ENCODE measurements around the gene SLC25A29.
"Not testable (repeated sequence)": the region's sequence is repeated elsewhere in the genome, so short reads cannot be mapped to it uniquely, and the experiment has no call there.

The SLC25A29 gene

GRCh38 chr14:100306101-100306997, at the start of gene SLC25A29:
SLC25A29 (minus strand) TSS chr14:100306444; CDS start chr14:100306232, 212 bp downstream.
- DNase-seq (ENCODE audit: low spot score), result peak; percentile 90

- DNase-seq (ENCODE audit: low spot score), result no peak
These were observed 44.7 kb upstream of the SLC25A29 start for GRCh38 chr14:100350986-100351385.

GRCh38 chr14:100350276-100350926, 44.2 kb upstream of the SLC25A29 start:
- DNase-seq (ENCODE audit: low spot score), result peak; percentile 28

- DNase-seq (ENCODE audit: low spot score), result no peak
These were observed 42.8 kb upstream of the SLC25A29 start for GRCh38 chr14:100348784-100349685.

- DNase-seq (ENCODE audit: low spot score), result no peak
These were observed 42.0 kb upstream of the SLC25A29 start for GRCh38 chr14:100348253-100348729.

GRCh38 chr14:100346306-100347091, 40.3 kb upstream of the SLC25A29 start:
- DNase-seq (ENCODE audit: low spot score), result no peak

- no peak for DNase-seq (ENCODE audit: low spot score)
These were observed 39.5 kb upstream of the SLC25A29 start for GRCh38 chr14:100345711-100346110.

- DNase-seq (ENCODE audit: low spot score), result not testable (repeated sequence)
These were observed 38.4 kb upstream of the SLC25A29 start for GRCh38 chr14:100344657-100345056.

GRCh38 chr14:100342826-100343225, 36.6 kb upstream of the SLC25A29 start:
- DNase-seq (ENCODE audit: low spot score), result not testable (repeated sequence)

- no peak for DNase-seq (ENCODE audit: low spot score)
These were observed 36.0 kb upstream of the SLC25A29 start for GRCh38 chr14:100342195-100342594.

GRCh38 chr14:100341301-100342031, 35.2 kb upstream of the SLC25A29 start:
- DNase-seq (ENCODE audit: low spot score), result peak; percentile 83

GRCh38 chr14:100340423-100340813, 34.2 kb upstream of the SLC25A29 start:
- DNase-seq (ENCODE audit: low spot score), result no peak

GRCh38 chr14:100339766-100340422, 33.6 kb upstream of the SLC25A29 start:
- DNase-seq (ENCODE audit: low spot score), result no peak

GRCh38 chr14:100336618-100337530, 30.6 kb upstream of the SLC25A29 start:
- DNase-seq (ENCODE audit: low spot score), result no peak

GRCh38 chr14:100334904-100335303, 28.7 kb upstream of the SLC25A29 start:
- DNase-seq (ENCODE audit: low spot score), result no peak

- DNase-seq (ENCODE audit: low spot score), result no peak
These were observed 27.6 kb upstream of the SLC25A29 start for GRCh38 chr14:100333827-100334226.

- no peak for DNase-seq (ENCODE audit: low spot score)
These were observed 27.1 kb upstream of the SLC25A29 start for GRCh38 chr14:100333311-100333710.

GRCh38 chr14:100332797-100333196, 26.6 kb upstream of the SLC25A29 start:
- no peak for DNase-seq (ENCODE audit: low spot score)

Measured in pons (tissue), 1 donor.